Suppressor macrophage treated with lipopolysaccharide for 4 hours (primary cell): Measurements from ENCODE around the gene RASL10B.

Experiments
- DNase-seq: peaks from one replicate; pipeline ENCODE4 v3.0.0-alpha.2; 2020

Gene RASL10B

GRCh38 chr17:35723735-35724134 is 7.7 kb upstream of the RASL10B start:
- no peak for DNase-seq

GRCh38 chr17:35725058-35725457 is 6.4 kb upstream of the RASL10B start:
- DNase-seq = no peak

GRCh38 chr17:35725802-35726126 is 5.7 kb upstream of the RASL10B start:
- DNase-seq = no peak

- DNase-seq = no peak
These were observed 5.1 kb upstream of the RASL10B start for GRCh38 chr17:35726127-35726952.

- no peak for DNase-seq
These were observed 4.4 kb upstream of the RASL10B start for GRCh38 chr17:35726953-35727460.

- DNase-seq = no peak
These were observed 3.8 kb upstream of the RASL10B start for GRCh38 chr17:35727635-35728034.

- no peak for DNase-seq
These were observed 2.9 kb upstream of the RASL10B start for GRCh38 chr17:35728551-35728950.

GRCh38 chr17:35729405-35729833 is 2.0 kb upstream of the RASL10B start:
- DNase-seq = no peak

- DNase-seq = no peak
These were observed 936 bp upstream of the RASL10B start for GRCh38 chr17:35730400-35731005.

- DNase-seq = no peak
These were observed 722 bp downstream of the RASL10B start for GRCh38 chr17:35731917-35732805.

- DNase-seq = no peak
These were observed 1.3 kb downstream of the RASL10B start for GRCh38 chr17:35732806-35733136.

GRCh38 chr17:35733366-35733765 is 1.9 kb downstream of the RASL10B start:
- DNase-seq = no peak

- no peak for DNase-seq
These were observed 3.0 kb downstream of the RASL10B start for GRCh38 chr17:35734396-35734795.

GRCh38 chr17:35735036-35735805 is 3.8 kb downstream of the RASL10B start:
- DNase-seq = no peak

- DNase-seq = no peak
These were observed 4.8 kb downstream of the RASL10B start for GRCh38 chr17:35736236-35736635.

- DNase-seq = no peak
These were observed 7.2 kb downstream of the RASL10B start for GRCh38 chr17:35738519-35739133.

- no peak for DNase-seq
These were observed 8.8 kb downstream of the RASL10B start for GRCh38 chr17:35740216-35740615.

GRCh38 chr17:35740997-35741931 is 9.8 kb downstream of the RASL10B start:
- no peak for DNase-seq

GRCh38 chr17:35742496-35742895 is 11.1 kb downstream of the RASL10B start:
- no peak for DNase-seq

GRCh38 chr17:35742896-35743477 is 11.5 kb downstream of the RASL10B start:
- DNase-seq = no peak
